GM23338 (cell line): ENCODE data around the gene POLR2H. TPM values are rescaled to one million over a fixed set of nuclear protein-coding genes. Genes with fewer than 3 reads are reported as not detected.

Experiments used
- ATAC-seq: fragments of 200-7000 bp; cut with Tn5 transposase; 3 replicates; pipeline ENCODE4 v1.9.1; 2020
- DNase-seq: peaks from one replicate; pipeline ENCODE4 v3.0.0-alpha.2; 2015; ENCODE audit warnings: low spot score
- H2AFZ ChIP-seq: fragments of 200-600 bp; sonication (generic); 2 replicates; pipeline ENCODE4 v1.8.0; 2016; ENCODE audit warnings: antibody characterized with exemption, mild to moderate bottlenecking, moderate library complexity
- H3F3A ChIP-seq: fragments of 200-600 bp; sonication (generic); replicated peaks from 2 replicates; pipeline ENCODE4 v1.8.0; 2017; ENCODE audit warnings: antibody characterized with exemption, mixed run types, low read depth
- H3K27ac ChIP-seq: fragments of 200-600 bp; sonication (generic); 2 replicates; pipeline ENCODE4 v1.6.1; 2016; ENCODE audit warnings: low read depth
- H3K27me3 ChIP-seq: fragments of 200-600 bp; sonication (generic); 2 replicates; pipeline ENCODE4 v1.8.0; 2016; ENCODE audit warnings: mild to moderate bottlenecking, mixed run types, moderate library complexity; ENCODE audit not compliant: insufficient read depth
- H3K36me3 ChIP-seq: fragments of 200-600 bp; sonication (generic); 2 replicates; pipeline ENCODE4 v1.8.0; 2016; ENCODE audit warnings: mild to moderate bottlenecking; ENCODE audit not compliant: insufficient read depth
- H3K4me1 ChIP-seq: fragments of 200-600 bp; sonication (generic); 2 replicates; pipeline ENCODE4 v1.8.0; 2016; ENCODE audit warnings: mild to moderate bottlenecking, moderate library complexity; ENCODE audit not compliant: insufficient read depth
- H3K4me2 ChIP-seq: fragments of 200-600 bp; sonication (generic); 2 replicates; pipeline ENCODE4 v1.7.1; 2017; ENCODE audit warnings: mixed run types
- H3K4me3 ChIP-seq: fragments of 200-600 bp; sonication (generic); 2 replicates; pipeline ENCODE4 v1.6.1; 2016; ENCODE audit warnings: mixed run types
- H3K79me2 ChIP-seq: fragments of 200-600 bp; sonication (generic); replicated peaks from 2 replicates; pipeline ENCODE4 v1.8.0; 2017; ENCODE audit warnings: mild to moderate bottlenecking; ENCODE audit not compliant: insufficient read depth
- H3K9me2 ChIP-seq: fragments of 200-600 bp; sonication (generic); 2 replicates; pipeline ENCODE4 v1.8.0; 2017; ENCODE audit not compliant: insufficient read depth
- H4K20me1 ChIP-seq: fragments of 200-600 bp; sonication (generic); replicated peaks from 2 replicates; pipeline ENCODE4 v1.8.0; 2017; ENCODE audit warnings: mild to moderate bottlenecking; ENCODE audit not compliant: insufficient read depth
- H3K27ac Mint-ChIP-seq: 2 replicates; pipeline ENCODE4 v1.8.0; 2020; ENCODE audit warnings: inconsistent platforms, mild to moderate bottlenecking, moderate library complexity, mixed read lengths
- H3K27me3 Mint-ChIP-seq: 3 replicates; pipeline ENCODE4 v1.8.0; 2022; ENCODE audit warnings: low read depth, mild to moderate bottlenecking, moderate library complexity, mixed read lengths, inconsistent platforms; ENCODE audit not compliant: insufficient read depth, poor library complexity
- H3K36me3 Mint-ChIP-seq: 3 replicates; pipeline ENCODE4 v1.8.0; 2021; ENCODE audit warnings: low read depth, mild to moderate bottlenecking, inconsistent platforms, moderate library complexity, mixed read lengths
- H3K4me1 Mint-ChIP-seq: 3 replicates; pipeline ENCODE4 v1.8.0; 2020; ENCODE audit warnings: mild to moderate bottlenecking, inconsistent platforms, mixed read lengths
- H3K4me3 Mint-ChIP-seq: 3 replicates; pipeline ENCODE4 v1.8.0; 2021; ENCODE audit warnings: moderate library complexity, mild to moderate bottlenecking, inconsistent platforms, mixed read lengths
- H3K9me3 Mint-ChIP-seq: 3 replicates; pipeline ENCODE4 v1.8.0; 2020; ENCODE audit warnings: moderate library complexity, mild to moderate bottlenecking, inconsistent platforms, mixed read lengths
- CREB1 ChIP-seq: fragments of 250-450 bp; sonication (Bioruptor Pico); IDR thresholded peaks from 2 replicates; pipeline ENCODE4 v1.5.0; 2020; ENCODE audit warnings: low read depth, mild to moderate bottlenecking, moderate library complexity
- EZH2 ChIP-seq: fragments of 200-600 bp; sonication (generic); IDR thresholded peaks from one replicate; pipeline ENCODE4 v1.8.0; 2017; ENCODE audit warnings: antibody characterized with exemption, mild to moderate bottlenecking, low read depth; ENCODE audit not compliant: unreplicated experiment
- EZH2phosphoT487 ChIP-seq: fragments of 200-600 bp; sonication (generic); IDR thresholded peaks from one replicate; pipeline ENCODE4 v1.8.1; 2018; ENCODE audit warnings: antibody characterized with exemption; ENCODE audit not compliant: unreplicated experiment
- POLR2AphosphoS5 ChIP-seq: IDR thresholded peaks from 2 replicates; pipeline ENCODE4 v1.6.1; 2016; ENCODE audit warnings: antibody characterized with exemption, low read depth
- REST ChIP-seq: IDR thresholded peaks from one replicate; pipeline ENCODE4 v1.6.1; 2018; ENCODE audit warnings: antibody characterized with exemption; ENCODE audit not compliant: unreplicated experiment
- ZNF462 ChIP-seq: fragments of 250-450 bp; sonication (Bioruptor Pico); IDR thresholded peaks from 2 replicates; pipeline ENCODE4 v1.5.0; 2020; ENCODE audit warnings: mild to moderate bottlenecking, moderate library complexity
- polyA plus RNA-seq: library from polyadenylated mRNA; unstranded; fragments of >200 nt; fragmentation: Nextera tagmentation; extraction: Ambion mirVana; gene quantifications from 2 replicates; pipeline ENCODE4 v1.2.1, GENCODE V29; 2016
- total RNA-seq: library from RNA; depleted of rRNA; stranded (reverse); fragments of >200 nt; shearing (Covaris generic); gene quantifications from 2 replicates; pipeline ENCODE4 v1.2.3, GENCODE V29; 2014

The POLR2H gene
- total and polyA plus RNA-seq, 2 experiments from 2014 or later: 190 to 199 TPM

GRCh38 chr3:184384342-184384741, 22.8 kb downstream of the POLR2H start:
- Mint-ChIP-seq H3K36me3 (no peaks in the 10 kb centered on the region), H3K27me3 (peaks cover 37% of the 10 kb centered on the region), H3K9me3 (no peaks in the 10 kb centered on the region), H3K4me3 (no peak overlapping the region), H3K27ac (no peak overlapping the region), H3K4me1 (peaks cover 2% of the 10 kb centered on the region; the same call in 2 of the 3 replicates)
- Histone ChIP-seq H3K4me3 (no peak overlapping the region), H3K79me2 (no peaks in the 10 kb centered on the region), H3K36me3 (no peaks in the 10 kb centered on the region), H3K4me1 (no peaks in the 10 kb centered on the region; the same call in 1 of the 2 replicates), H2AFZ (no peak overlapping the region), H3F3A (no peaks in the 10 kb centered on the region), H3K27ac (no peak overlapping the region), H3K4me2 (no peak overlapping the region), H4K20me1 (no peaks in the 10 kb centered on the region), H3K9me2 (no peaks in the 10 kb centered on the region), H3K27me3 (peaks cover 44% of the 10 kb centered on the region)
- DNase-seq: no peak
- TF ChIP-seq EZH2 (no peak), CREB1 (no peak), ZNF462 (no peak), EZH2phosphoT487 (no peak), REST (no peak), POLR2AphosphoS5 (no peak)
- no peak for ATAC-seq
